ENCODE measurements around the gene ZSWIM8.

GRCh38 chr10:73815719-73816030 is 30.3 kb downstream of the ZSWIM8 start:
- no peak for TF ChIP-seq ZBTB7A (IDR thresholded peaks at IDR 0.05; ENCODE audit: low read depth)
- TF ChIP-seq RAD21 (IDR thresholded peaks at IDR 0.05; ENCODE audit: low read depth) = no peak
- no peak for TF ChIP-seq FOXM1 (IDR thresholded peaks at IDR 0.05; ENCODE audit: borderline replicate concordance, low read depth)
- no peak for TF ChIP-seq REST (IDR thresholded peaks at IDR 0.05; ENCODE audit: low read depth)
- no peak for TF ChIP-seq TAF1 (IDR thresholded peaks at IDR 0.05; ENCODE audit: low read depth)
- no peak for TF ChIP-seq EGR1 (IDR thresholded peaks at IDR 0.05)
